Kidney epithelial cell (primary cell): ENCODE measurements around the gene TTC38. TPM values are rescaled to one million over a fixed set of nuclear protein-coding genes. Genes with fewer than 3 reads are reported as not detected.

ENCODE experiments used
- DNase-seq: peaks from one replicate; pipeline ENCODE4 v3.0.0-alpha.2; 2010; ENCODE audit warnings: low read depth
- H3K27me3 ChIP-seq: 2 replicates; pipeline ENCODE4 v1.6.0; 2011; ENCODE audit warnings: low read length; ENCODE audit not compliant: control insufficient read depth, insufficient read depth
- H3K36me3 ChIP-seq: 2 replicates; pipeline ENCODE4 v1.5.1; 2011; ENCODE audit warnings: low read length; ENCODE audit not compliant: control insufficient read depth, insufficient read depth
- H3K4me3 ChIP-seq: 2 replicates; pipeline ENCODE4 v1.5.1; 2011; ENCODE audit warnings: low read depth, mild to moderate bottlenecking, control low read depth, low read length
- total RNA-seq: library from RNA; depleted of rRNA; stranded (reverse); fragments of >200 nt; gene quantifications from 2 replicates; pipeline ENCODE4 v1.2.3, GENCODE V29; 2015
- TF ChIP-seq, protein P1 (sequence below): IDR thresholded peaks from 2 replicates; pipeline ENCODE4 v1.5.1; 2011; ENCODE audit warnings: mild to moderate bottlenecking, moderate library complexity, low read length, control low read depth, inconsistent platforms; ENCODE audit not compliant: insufficient read depth, poor library complexity, severe bottlenecking

TTC38 gene
- total RNA-seq, 1 donor from 2014 or later, result 28.9 TPM

DNA sequence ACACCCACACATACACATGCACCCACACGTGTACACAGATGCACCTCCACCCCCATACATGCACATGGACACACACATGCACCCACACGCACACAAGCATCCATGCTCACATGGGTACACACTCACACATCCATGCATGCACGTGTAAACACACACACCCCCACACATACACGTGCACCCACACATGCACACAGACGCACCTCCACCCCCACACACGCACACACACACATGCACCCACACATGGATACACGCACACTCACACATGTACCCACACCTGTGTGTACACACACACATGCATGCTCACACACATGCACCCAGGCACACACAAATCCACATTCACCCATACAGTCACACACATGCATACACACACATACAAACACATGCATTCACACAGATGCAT lies 42.2 kb upstream of the TTC38 start:
- no peak for DNase-seq
- Histone ChIP-seq H3K36me3 (no peaks in the 10 kb centered on the region), H3K4me3 (no peak overlapping the region), H3K27me3 (no peaks in the 10 kb centered on the region)
- TF ChIP-seq, protein P1, sequence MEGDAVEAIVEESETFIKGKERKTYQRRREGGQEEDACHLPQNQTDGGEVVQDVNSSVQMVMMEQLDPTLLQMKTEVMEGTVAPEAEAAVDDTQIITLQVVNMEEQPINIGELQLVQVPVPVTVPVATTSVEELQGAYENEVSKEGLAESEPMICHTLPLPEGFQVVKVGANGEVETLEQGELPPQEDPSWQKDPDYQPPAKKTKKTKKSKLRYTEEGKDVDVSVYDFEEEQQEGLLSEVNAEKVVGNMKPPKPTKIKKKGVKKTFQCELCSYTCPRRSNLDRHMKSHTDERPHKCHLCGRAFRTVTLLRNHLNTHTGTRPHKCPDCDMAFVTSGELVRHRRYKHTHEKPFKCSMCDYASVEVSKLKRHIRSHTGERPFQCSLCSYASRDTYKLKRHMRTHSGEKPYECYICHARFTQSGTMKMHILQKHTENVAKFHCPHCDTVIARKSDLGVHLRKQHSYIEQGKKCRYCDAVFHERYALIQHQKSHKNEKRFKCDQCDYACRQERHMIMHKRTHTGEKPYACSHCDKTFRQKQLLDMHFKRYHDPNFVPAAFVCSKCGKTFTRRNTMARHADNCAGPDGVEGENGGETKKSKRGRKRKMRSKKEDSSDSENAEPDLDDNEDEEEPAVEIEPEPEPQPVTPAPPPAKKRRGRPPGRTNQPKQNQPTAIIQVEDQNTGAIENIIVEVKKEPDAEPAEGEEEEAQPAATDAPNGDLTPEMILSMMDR, result no peak

DNA sequence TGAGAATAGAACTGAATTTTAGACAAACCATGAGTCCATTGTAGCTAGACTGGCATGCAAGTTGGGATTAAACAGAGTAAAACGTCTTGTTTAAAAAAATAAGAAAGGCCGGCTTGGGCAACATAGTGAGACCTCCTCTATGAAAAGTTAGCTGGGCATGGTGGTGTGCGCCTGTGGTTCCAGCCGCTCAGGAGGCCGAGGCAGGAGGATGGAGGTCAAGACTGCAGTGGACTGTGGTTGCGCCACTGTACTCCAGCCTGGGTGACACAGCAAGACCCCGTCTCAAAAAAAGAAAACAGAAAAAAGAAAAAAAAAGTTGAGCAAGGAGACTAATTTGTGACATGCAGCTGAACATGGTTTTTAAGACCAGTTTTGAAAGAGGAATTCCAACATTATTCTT lies 41.2 kb upstream of the TTC38 start:
- no peak for DNase-seq
- no peaks in the 10 kb centered on the region for H3K36me3 ChIP-seq
- TF ChIP-seq, protein P1, result no peak
- no peaks in the 10 kb centered on the region for H3K27me3 ChIP-seq
- H3K4me3 ChIP-seq, result no peak overlapping the region

DNA sequence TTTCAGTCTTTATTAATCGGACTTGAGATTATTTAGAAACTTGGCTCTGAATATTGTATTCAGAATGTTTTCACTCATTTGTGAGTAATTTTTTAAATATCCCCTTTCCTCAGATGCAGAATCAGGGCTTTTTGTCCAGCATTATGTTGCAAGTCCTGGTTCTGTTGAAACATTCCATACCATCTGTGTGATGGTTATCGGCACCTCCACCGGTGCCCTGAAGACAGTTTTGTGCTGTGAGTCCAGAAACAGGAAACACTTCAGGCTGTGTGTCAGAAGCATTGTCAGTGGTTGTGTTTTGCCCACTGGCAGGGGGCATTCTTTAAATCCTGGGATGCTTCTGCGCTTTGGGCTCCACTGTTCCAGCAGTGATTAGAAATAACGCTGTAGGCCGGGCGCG lies 38.1 kb upstream of the TTC38 start:
- TF ChIP-seq, protein P1, result no peak
- no peak for DNase-seq
- H3K27me3 ChIP-seq, result no peaks in the 10 kb centered on the region
- H3K36me3 ChIP-seq, result no peaks in the 10 kb centered on the region
- no peak overlapping the region for H3K4me3 ChIP-seq

DNA sequence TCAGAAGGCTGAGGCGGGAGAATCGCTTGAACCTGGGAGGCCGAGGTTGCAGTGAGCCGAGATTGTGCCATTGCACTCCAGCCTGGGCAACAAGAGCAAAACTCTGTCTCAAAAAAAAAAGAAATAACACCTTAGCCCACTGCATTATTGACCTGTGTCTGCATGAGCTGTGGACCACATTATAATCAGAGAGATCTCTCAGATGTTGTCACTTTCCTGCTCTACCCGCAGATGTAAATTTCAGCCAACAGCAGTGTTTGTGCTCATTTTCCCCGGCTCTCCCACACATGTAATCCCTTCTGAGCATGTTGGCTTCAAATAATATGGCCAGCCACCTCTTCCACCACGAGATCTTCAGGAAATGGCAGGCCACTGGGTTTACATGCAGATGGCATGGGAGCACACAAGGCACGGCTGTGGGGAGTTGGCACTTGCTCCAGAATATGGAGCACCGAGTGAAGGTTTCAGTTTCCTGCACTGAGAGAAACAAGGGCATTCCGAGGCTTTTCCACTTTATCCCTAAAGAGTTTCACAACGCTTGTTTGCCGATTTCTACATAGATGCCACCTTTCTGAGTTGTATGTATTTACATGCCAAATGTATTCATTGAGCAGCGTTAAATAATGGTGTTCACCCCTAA lies 37.4 kb upstream of the TTC38 start:
- DNase-seq, result no peak
- Histone ChIP-seq H3K36me3 (no peaks in the 10 kb centered on the region), H3K27me3 (no peaks in the 10 kb centered on the region), H3K4me3 (no peak overlapping the region)
- TF ChIP-seq, protein P1, result no peak

DNA sequence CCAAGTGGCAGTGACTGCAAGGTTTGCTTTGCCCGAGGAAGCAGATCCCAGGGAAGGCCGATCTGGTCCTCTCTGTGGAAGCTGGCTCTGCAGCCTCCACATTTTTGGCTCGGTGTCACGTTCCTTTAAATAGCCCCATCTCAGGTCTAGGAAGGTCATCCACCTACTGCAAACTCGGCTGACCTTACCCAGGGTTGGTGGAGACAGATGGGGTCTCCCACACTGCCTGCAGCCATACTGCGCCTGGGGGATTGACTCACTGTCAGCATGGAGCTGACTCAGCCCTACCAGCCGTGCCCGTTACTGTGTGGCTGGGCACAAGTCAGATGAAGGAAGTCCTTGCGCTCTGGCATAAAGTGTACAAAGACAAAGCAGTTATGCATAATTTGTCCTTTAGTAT lies 34.6 kb upstream of the TTC38 start:
- H3K27me3 ChIP-seq, result no peaks in the 10 kb centered on the region
- peak; percentile 29 for DNase-seq
- no peak overlapping the region for H3K4me3 ChIP-seq
- TF ChIP-seq, protein P1, result no peak
- no peaks in the 10 kb centered on the region for H3K36me3 ChIP-seq

DNA sequence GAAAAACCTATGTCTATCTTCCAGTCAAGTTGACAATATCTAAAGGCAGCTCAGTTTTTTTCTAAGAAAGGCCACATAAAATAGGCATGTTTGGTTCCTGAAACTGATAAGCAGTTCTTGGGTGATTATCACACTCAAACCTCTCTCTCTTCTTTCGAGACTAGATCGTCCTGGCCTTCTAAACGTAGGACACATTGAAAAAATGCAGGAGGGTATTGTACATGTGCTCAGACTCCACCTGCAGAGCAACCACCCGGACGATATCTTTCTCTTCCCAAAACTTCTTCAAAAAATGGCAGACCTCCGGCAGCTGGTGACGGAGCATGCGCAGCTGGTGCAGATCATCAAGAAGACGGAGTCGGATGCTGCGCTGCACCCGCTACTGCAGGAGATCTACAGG lies 32.8 kb upstream of the TTC38 start:
- TF ChIP-seq, protein P1, result no peak
- H3K4me3 ChIP-seq, result no peak overlapping the region
- no peaks in the 10 kb centered on the region for H3K27me3 ChIP-seq
- no peaks in the 10 kb centered on the region for H3K36me3 ChIP-seq
- no peak for DNase-seq
